CD4-positive, alpha-beta T cell (primary cell): ENCODE results near the gene TMEM181. TPM values are rescaled to one million over a fixed set of nuclear protein-coding genes. Genes with fewer than 3 reads are reported as not detected.
"Not testable (repeated sequence)": the region's sequence is repeated elsewhere in the genome, so short reads cannot be mapped to it uniquely, and the experiment has no call there.

Experiments used
- ATAC-seq: fragments of 200-7000 bp; cut with Tn5 transposase; one replicate; pipeline ENCODE4 v1.10.0; 2022; ENCODE audit warnings: mild to moderate bottlenecking; ENCODE audit not compliant: poor library complexity
- CTCF ChIA-PET: fragments of 350-600 bp; sonication (Branson Sonifier 250); formaldehyde crosslinking; loops from one replicate; lab custom pipeline; 2021; ENCODE audit warnings: antibody characterized with exemption, inconsistent platforms; lab: Charles Lee
- POLR2A ChIA-PET: fragments of 350-600 bp; sonication (Branson Sonifier 250); formaldehyde crosslinking; loops from one replicate; lab custom pipeline; 2021; ENCODE audit warnings: antibody characterized with exemption, inconsistent platforms; lab: Charles Lee
- DNase-seq, 14 experiments: peaks; one replicate each; pipeline ENCODE4 v3.0.0-alpha.2; 2013 to 2020; ENCODE audit warnings: mixed read lengths in 2 of 14
- H3K27ac ChIP-seq, 2 donors: one replicate each; pipeline versions ENCODE4 v1.5.1 to v1.7.0; 2013; ENCODE audit warnings: low read length in 2 of 2, low read depth in 1 of 2, mild to moderate bottlenecking in 1 of 2
- H3K27me3 ChIP-seq, 2 experiments: 1 replicate in 1 of 2; 2 replicates in 1 of 2; pipeline versions ENCODE4 v1.6.1 to v1.7.0; 2013; ENCODE audit warnings: low read length in 2 of 2, control low read depth in 1 of 2, mild to moderate bottlenecking in 1 of 2, moderate library complexity in 1 of 2; ENCODE audit not compliant: insufficient read depth in 2 of 2, control insufficient read depth in 1 of 2
- H3K36me3 ChIP-seq: one replicate; pipeline ENCODE4 v1.6.1; 2013; ENCODE audit warnings: low read length, control low read depth; ENCODE audit not compliant: insufficient read depth
- H3K4me1 ChIP-seq: one replicate; pipeline ENCODE4 v1.6.1; 2013; ENCODE audit warnings: low read length, control low read depth; ENCODE audit not compliant: insufficient read depth
- H3K4me3 ChIP-seq: one replicate; pipeline ENCODE4 v1.5.1; 2013; ENCODE audit warnings: mild to moderate bottlenecking, low read length, moderate library complexity
- H3K9me3 ChIP-seq, 2 experiments: 1 replicate in 1 of 2; 2 replicates in 1 of 2; pipeline versions ENCODE4 v1.6.1 to v1.7.0; 2013; ENCODE audit warnings: low read length in 2 of 2, mild to moderate bottlenecking in 2 of 2, control low read depth in 1 of 2, moderate library complexity in 1 of 2; ENCODE audit not compliant: control insufficient read depth in 1 of 2, insufficient read depth in 1 of 2
- H3K27ac Mint-ChIP-seq: one replicate; pipeline ENCODE4 v1.8.0; 2020; ENCODE audit warnings: mixed read lengths
- H3K27me3 Mint-ChIP-seq: one replicate; pipeline ENCODE4 v1.8.0; 2021; ENCODE audit warnings: mixed read lengths
- H3K36me3 Mint-ChIP-seq: one replicate; pipeline ENCODE4 v1.8.0; 2021; ENCODE audit warnings: low read depth, mixed read lengths
- H3K4me1 Mint-ChIP-seq: one replicate; pipeline ENCODE4 v1.8.0; 2021; ENCODE audit warnings: low read depth, mixed read lengths
- H3K4me3 Mint-ChIP-seq: one replicate; pipeline ENCODE4 v1.8.0; 2020; ENCODE audit warnings: mild to moderate bottlenecking, mixed read lengths
- H3K9me3 Mint-ChIP-seq: one replicate; pipeline ENCODE4 v1.8.0; 2020; ENCODE audit warnings: mixed read lengths
- intact Hi-C, 2 experiments: fragments of 100-400 bp; cut with DNase I in 1 of 2; cut with micrococcal nuclease in 1 of 2; formaldehyde crosslinking; loops; one replicate each; pipeline versions ENCODE4 v1.15.1 to v1.9.0; 2023 to 2025; cut with DNase I, micrococcal nuclease
- total RNA-seq, 174 experiments: library from RNA in 2 of 174; stranded (reverse) in 2 of 174; gene quantifications; one replicate each; pipeline ENCODE4 v1.2.3 and lab custom pipeline; 2021 to 2026
- TF ChIP-seq, protein P1 (sequence below): fragments of 200-600 bp; IDR thresholded peaks from one replicate; pipeline ENCODE4 v1.8.0; 2022; ENCODE audit warnings: antibody characterized with exemption, mild to moderate bottlenecking

The TMEM181 gene
- total RNA-seq, 2 experiments from 2014 or later: 10.2 to 10.9 TPM

DNA sequence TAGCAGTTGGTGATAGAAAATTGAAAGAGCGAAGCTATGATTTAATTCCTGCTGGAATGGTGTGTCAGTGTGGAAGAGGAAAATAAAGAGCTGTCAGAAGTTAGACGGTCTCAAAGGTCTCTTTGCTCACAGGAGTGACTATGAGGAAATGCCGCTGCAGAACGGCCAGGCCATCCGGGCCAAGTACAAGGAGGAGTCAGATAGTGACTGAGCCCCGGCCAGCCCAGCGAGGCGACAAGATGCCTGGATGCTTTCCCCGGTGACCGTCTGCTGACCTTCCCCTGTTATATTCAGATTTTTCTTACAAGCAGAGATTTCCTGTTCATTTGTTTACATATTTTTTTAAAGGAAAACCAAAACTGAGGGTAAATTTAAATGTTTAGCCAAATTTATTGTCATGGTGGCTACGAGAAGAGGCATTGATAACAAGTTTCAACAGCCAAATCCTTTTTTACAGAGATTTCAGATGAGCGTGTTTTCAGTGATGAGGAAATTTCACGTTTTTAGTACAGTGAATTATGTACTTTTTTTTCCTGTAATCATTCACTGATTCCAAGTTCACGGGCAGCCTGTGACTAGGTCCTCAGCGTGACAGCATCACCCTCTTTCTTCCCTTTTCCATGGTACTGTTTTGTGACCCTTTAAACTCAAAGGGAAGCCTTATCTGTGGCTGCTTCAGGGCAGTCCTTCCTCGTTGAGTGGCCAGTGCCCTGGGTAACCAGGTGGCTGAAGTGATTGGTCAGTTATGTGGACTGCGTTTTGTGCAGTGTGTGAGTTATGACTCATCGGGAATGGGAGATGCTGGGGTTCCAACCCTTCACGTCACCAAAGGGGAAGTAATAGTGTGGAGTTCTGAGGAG is 72.0 kb downstream of the TMEM181 start:
- H3K27ac ChIP-seq: peak overlapping the region; percentile 15 to 26
- TF ChIP-seq, protein P1, sequence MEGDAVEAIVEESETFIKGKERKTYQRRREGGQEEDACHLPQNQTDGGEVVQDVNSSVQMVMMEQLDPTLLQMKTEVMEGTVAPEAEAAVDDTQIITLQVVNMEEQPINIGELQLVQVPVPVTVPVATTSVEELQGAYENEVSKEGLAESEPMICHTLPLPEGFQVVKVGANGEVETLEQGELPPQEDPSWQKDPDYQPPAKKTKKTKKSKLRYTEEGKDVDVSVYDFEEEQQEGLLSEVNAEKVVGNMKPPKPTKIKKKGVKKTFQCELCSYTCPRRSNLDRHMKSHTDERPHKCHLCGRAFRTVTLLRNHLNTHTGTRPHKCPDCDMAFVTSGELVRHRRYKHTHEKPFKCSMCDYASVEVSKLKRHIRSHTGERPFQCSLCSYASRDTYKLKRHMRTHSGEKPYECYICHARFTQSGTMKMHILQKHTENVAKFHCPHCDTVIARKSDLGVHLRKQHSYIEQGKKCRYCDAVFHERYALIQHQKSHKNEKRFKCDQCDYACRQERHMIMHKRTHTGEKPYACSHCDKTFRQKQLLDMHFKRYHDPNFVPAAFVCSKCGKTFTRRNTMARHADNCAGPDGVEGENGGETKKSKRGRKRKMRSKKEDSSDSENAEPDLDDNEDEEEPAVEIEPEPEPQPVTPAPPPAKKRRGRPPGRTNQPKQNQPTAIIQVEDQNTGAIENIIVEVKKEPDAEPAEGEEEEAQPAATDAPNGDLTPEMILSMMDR: no peak
- H3K36me3 Mint-ChIP-seq: peaks cover 87% of the 10 kb centered on the region

DNA sequence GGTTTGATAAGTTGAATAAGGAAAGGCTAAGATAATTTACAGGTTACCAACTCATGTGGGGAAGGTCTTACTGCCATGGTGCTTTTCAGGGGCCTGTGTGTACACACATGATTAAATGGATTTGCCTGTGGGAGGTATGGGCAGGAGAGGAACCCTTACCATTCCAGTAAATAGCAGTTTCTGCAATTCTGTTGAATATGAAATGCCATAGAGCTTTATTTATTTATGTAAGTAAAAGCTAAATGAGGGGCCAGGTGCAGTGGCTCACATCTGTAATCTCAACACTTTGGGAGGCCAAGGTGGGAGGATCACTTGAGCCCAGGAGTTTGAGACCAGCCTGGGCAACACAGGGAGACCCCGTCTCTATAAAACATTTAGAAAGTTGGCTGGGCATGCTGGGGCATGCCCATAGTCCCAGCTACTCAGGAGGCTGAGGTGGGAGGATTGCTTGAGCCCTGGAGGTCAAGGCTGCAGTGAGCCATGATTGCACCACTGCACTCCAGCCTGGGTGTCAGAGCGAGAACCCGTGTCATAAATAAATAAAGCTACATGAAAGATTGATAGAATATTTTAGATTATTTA is 72.7 kb downstream of the TMEM181 start:
- H3K9me3 Mint-ChIP-seq, DNase-seq: not testable (repeated sequence)

More for the DNA sequence above, 72.0 kb downstream of the TMEM181 start:
- Histone ChIP-seq H3K27me3 (no peaks in the 10 kb centered on the region), H3K4me3 (no peak overlapping the region), H3K4me1 (peaks cover 29% of the 10 kb centered on the region), H3K9me3 (no peaks in the 10 kb centered on the region), H3K36me3 (peaks cover 78% of the 10 kb centered on the region)
- peak overlapping the region; percentile 79 for H3K27ac Mint-ChIP-seq
- no peak for ATAC-seq
- POLR2A ChIA-PET: interaction anchor here (1.0 to 1.6 kb wide), 3 partner anchors 13 to 21 kb away, joined by 3 to 4 read pairs (median 4); partner anchors contain the start of gene DYNLT1
- CTCF ChIA-PET: interaction anchor here (1.2 to 5.5 kb wide), 2 partner anchors 59 to 72 kb away, joined by 4 to 21 read pairs; no protein-coding TSS in a partner anchor
- peaks cover 49% of the 10 kb centered on the region for H3K4me1 Mint-ChIP-seq
- H3K9me3 Mint-ChIP-seq: no peaks in the 10 kb centered on the region
- intact Hi-C loops: loop anchor here in 1 of 2 experiments (5.0 kb wide), 1 partner anchor 70 kb away; the partner anchor contains the start of gene TMEM181
- no peaks in the 10 kb centered on the region for H3K27me3 Mint-ChIP-seq
- peak in 2 of 14 experiments; percentile 44 to 52 for DNase-seq
- no peak overlapping the region for H3K4me3 Mint-ChIP-seq

DNA sequence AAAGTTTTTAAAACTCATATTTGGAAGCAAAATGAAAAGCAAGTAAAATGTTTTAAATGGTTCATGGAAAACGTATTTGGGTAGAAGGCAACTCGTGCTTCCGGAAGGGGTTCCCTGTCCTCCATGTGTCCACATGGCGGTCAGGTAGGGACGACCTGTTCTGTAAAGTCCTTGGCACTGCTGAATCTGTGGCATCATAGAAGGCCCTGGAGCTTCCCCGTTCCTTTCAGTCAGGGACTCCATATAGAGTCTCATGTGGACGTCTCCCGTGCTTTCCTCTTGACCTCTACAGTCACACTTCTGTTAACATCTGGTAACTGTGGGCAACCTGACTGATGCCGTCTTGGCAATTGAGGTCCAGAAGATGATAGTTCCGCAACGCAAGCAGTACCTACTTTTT is 73.2 kb downstream of the TMEM181 start:
- Mint-ChIP-seq H3K4me3 (no peak overlapping the region), H3K36me3 (peaks cover 83% of the 10 kb centered on the region), H3K27ac (peak overlapping the region; percentile 79), H3K4me1 (peaks cover 57% of the 10 kb centered on the region), H3K27me3 (no peaks in the 10 kb centered on the region), H3K9me3 (no peaks in the 10 kb centered on the region)
- ChIA-PET CTCF (interaction anchor here (1.2 kb wide), 1 partner anchor 71 kb away, joined by 4 read pairs; no protein-coding TSS in a partner anchor), POLR2A (interaction anchor here (1.3 to 1.6 kb wide), 2 partner anchors 11 to 20 kb away, joined by 4 read pairs; partner anchors contain the start of gene DYNLT1)
- TF ChIP-seq, protein P1: no peak
- DNase-seq (no peak), ATAC-seq (no peak)
- H3K36me3 ChIP-seq: peaks cover 77% of the 10 kb centered on the region
- no peak overlapping the region for H3K4me3 ChIP-seq
- no peaks in the 10 kb centered on the region for H3K27me3 ChIP-seq
- intact Hi-C loops: loop anchor here in 1 of 2 experiments (5.0 kb wide), 1 partner anchor 71 kb away; the partner anchor contains the start of gene TMEM181
- H3K27ac ChIP-seq: no peak overlapping the region
- peaks cover 32% of the 10 kb centered on the region for H3K4me1 ChIP-seq
- no peaks in the 10 kb centered on the region for H3K9me3 ChIP-seq

More for the DNA sequence above, 72.7 kb downstream of the TMEM181 start:
- Mint-ChIP-seq H3K4me1 (peaks cover 56% of the 10 kb centered on the region), H3K27ac (peak overlapping the region; percentile 79), H3K36me3 (peaks cover 87% of the 10 kb centered on the region)
- H3K4me1 ChIP-seq: peaks cover 32% of the 10 kb centered on the region
- H3K4me3 ChIP-seq, H3K4me3 Mint-ChIP-seq, H3K27me3 ChIP-seq, H3K27me3 Mint-ChIP-seq, H3K9me3 ChIP-seq, ATAC-seq: not testable (repeated sequence)
- ChIA-PET POLR2A (interaction anchor here (1.3 to 1.6 kb wide), 2 partner anchors 12 to 20 kb away, joined by 4 read pairs; partner anchors contain the start of gene DYNLT1), CTCF (interaction anchor here (1.2 kb wide), 1 partner anchor 72 kb away, joined by 4 read pairs; no protein-coding TSS in a partner anchor)
- peak overlapping the region in 1 of 2 donors; percentile 5 for H3K27ac ChIP-seq
- intact Hi-C loops: loop anchor here in 1 of 2 experiments (5.0 kb wide), 1 partner anchor 70 kb away; the partner anchor contains the start of gene TMEM181
- H3K36me3 ChIP-seq: peaks cover 78% of the 10 kb centered on the region
